HuH-7.5 (cell line): ENCODE results near the gene ZNF853.
A peak's percentile ranks its signal among the peaks of the same experiment; 100 is the strongest.
"Not testable (repeated sequence)": the region's sequence is repeated elsewhere in the genome, so short reads cannot be mapped to it uniquely, and the experiment has no call there.

Source experiments
- DNase-seq: peaks from one replicate; pipeline ENCODE4 v3.0.0; 2011; ENCODE audit warnings: low spot score

ZNF853 gene

DNA sequence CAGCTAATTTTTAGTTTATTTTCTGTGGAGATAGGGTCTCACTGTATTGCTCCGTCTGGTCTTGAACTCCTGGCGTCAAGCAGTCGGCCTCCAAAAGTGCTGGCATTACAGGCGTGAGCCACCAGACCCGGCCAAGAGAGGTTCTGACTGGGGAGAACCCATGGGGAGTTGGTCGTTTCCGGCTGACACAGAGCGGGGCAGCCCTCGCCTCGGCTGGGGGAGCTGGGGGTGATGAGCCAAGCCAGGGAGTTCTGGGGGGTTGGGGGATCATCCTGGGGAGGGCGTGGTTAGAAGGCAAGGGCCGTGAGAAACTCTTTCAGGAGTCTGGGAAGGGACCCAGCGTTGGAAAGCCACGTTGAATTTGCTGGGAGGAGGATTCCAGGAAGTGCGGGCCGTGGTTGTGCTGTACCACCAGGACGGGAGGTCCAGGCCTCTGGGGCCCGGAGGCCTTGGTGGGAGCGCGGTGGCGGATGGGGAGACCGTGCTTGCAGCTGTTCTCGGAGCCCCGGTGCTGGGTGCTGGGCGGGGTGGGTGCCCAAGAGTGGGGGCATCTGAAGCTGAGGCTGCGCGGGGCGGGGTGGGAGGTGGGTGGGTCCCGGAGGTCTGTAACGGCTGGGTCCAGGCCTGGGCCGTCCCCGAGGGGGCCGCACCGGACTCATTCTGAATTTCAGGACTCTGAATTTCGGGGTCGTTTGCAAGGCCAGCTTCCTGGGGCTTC lies 8.4 kb upstream of the ZNF853 start:
- no peak for DNase-seq

DNA sequence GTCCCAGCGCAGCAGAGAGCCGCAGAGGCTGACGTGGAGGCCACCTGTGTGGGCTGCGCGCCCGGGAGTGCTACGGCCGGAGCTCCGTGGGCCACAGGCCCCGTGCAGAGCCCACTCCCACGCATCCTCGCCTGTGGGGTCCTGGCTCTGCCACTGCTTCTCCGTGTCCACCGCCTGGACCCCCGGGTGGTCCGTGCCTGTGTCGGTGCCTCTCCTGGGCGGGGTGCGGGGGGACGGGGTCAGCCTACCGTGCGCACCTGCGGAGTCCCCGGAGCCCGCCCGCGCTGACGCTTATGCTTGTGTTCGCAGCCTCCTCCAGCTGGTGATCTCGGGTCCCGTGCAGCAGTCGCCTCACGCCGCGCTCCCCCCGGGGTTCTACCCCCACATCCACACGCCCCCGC lies 7.8 kb upstream of the ZNF853 start:
- no peak for DNase-seq

DNA sequence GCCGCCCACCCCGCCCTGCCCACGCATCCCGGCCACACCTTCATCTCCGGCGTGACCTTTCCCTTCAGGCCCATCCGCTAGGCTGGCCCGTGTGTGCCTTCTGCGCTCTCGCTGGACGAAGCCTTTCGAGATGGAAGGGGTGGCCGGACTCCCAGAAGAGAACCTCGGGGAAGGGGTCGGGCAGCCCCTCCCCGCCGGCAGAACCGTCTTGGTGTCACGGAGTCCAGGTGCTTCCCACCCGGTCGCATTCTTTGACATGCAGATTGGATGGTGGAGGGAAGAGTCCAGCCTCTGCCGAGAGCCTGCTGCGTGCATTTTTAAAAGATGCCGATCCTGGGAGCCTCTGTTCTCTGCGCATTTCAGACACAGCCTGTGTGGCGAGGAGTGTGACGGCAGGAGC lies 7.3 kb upstream of the ZNF853 start:
- no peak for DNase-seq

DNA sequence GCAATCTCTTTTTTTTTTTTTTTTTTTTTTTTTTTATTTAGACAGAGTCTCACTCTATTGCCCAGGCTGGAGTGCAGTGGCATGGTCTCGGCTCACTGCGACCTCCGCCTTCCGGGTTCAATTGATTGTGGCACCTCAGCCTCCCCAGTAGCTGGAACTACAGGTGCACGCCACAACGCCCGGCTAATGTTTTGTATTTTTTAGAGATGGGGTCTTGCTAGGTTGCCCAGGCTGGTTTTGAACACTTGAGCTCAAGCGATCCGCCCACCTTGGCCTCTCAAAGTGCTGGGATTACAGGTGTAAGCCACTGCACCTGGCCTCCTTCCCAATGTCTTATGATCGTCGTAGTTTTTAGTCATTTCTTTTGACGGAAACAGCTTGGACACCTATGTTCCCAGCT lies 6.6 kb upstream of the ZNF853 start:
- DNase-seq: no peak

DNA sequence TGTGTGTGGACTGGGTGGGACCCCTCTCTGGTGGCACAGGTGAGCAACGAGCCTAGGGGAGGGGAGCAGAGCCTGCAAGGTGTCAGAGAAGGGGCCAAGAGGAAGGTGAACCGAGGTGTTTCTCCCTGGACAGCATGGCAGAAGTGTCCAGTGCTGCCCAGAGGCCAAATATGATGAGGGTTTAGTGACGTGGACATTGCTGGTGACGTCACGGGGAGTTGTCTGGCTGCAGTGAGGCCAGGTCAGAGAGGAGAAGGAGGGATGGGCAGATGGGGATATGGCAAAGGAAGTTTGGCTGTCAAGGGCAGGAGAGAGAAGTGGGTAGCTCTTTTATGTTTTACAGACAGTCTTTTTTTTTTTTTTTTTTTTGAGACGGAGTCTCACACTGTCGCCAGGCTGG lies 2.6 kb upstream of the ZNF853 start:
- no peak for DNase-seq

DNA sequence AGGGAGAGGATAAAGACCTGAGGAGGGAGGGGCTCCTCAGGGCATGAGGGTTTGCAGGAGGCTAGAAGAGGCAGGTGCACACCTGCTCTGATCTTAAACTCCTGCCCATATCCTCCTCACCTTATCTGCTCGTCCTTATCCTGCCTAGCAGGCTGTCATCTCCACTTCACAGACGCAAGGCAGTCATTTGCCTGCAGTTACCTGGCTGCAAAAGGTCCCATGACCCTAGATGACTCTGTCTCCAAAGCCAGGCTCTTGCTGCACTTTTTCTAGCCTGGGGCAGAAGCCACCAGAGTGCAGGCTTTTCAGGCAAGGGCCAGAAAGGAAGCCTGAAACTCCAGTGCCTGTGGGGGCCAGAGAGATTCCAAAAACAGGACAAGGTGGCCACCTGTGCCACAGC lies 1.7 kb upstream of the ZNF853 start:
- no peak for DNase-seq

- DNase-seq: peak; percentile 77
These were observed 529 bp downstream of the ZNF853 start for GRCh38 chr7:6615723-6616555.

GRCh38 chr7:6616854-6617643 lies 1.6 kb downstream of the ZNF853 start:
- no peak for DNase-seq

DNA sequence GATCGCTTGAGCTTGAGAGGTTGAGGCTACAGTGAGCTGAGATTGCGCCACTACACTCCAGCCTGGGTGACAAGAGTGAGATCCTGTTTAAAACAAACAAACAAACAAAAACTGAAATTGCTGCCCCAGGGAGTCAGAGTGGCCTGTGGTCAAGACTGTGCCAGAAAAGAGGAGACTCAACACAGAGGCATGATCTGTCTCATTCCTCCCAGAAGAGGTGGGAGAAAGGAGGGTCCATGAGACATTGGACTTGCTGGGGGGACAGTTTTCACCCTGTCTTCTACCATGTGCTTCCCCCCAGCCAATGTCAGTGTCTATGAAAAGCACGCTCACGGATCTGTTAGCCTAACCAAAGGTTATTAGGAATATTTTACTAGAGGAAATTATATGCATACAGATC lies 3.2 kb downstream of the ZNF853 start:
- no peak for DNase-seq

DNA sequence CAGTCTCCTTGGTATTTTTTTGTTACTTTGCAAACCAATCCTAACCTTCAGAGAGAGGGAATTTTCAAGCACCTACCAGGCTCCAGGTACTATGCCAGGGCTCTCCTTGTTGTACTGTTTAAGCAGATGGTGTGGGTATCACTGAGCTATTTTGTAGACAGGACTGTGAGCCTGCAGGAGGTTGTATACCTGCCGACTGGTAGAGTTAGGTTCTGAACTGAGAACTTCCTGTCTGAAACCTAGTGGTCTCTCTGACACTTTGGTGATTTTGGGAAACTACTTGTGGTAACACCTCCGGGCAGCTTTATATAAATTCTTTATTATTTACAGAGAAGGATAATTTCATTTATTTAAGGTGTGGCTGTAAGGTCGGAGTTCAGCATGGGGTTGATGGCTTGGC lies 4.6 kb downstream of the ZNF853 start:
- no peak for DNase-seq

- peak; percentile 75 for DNase-seq
These were observed 6.1 kb downstream of the ZNF853 start for GRCh38 chr7:6621195-6622133.

- no peak for DNase-seq
These were observed 6.8 kb downstream of the ZNF853 start for GRCh38 chr7:6622134-6622710.

DNA sequence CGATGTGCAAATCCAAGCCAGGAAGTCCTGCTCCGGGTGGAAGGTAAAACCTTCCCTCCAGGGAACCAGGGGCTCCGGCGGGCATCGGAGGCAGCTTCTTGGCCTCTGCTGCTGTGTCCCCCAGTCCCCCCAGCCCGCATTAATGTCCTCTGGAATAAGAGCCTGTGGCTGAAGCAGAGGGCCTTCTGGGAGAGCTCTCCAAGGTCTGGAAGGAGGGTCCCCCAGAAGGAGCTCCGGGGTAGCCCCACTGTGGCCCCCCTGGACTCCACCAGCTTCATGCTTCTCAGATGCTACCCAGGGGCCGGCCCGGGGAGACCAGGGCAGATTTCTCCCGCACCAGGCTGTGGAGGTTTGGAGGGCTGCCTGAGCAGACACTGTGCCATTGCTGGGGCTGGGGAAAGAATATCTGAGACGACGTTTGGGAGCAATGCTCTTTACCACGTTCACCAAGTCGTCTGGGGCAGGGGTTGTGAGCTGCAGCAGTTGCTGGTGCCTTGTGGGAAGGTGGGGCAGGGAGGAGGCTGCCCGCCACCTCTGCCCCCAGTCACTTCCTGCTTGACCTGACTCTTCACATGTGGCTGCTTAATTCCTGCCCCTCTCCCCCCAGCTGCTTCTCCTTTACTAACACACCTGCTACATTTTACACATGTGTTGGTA lies 8.3 kb downstream of the ZNF853 start:
- DNase-seq: no peak

DNA sequence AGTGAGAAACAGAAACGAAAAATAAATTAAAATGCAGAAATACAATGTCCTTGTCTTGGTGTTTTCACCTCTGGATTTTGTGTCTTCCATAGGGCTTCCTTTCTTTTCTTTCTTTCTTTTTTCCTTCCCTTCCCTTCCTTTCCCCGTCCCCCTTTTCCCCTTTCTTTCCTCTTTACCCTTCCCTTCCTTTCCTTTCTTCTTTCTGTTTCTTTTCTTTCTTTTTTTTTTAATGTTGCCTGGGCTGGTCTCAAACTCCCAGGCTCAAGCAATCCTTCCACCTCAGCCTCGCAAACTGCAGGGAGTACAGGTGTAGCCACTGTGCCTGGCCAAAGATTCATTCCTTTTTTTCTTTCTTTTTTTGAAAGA lies 8.8 kb downstream of the ZNF853 start:
- no peak for DNase-seq

DNA sequence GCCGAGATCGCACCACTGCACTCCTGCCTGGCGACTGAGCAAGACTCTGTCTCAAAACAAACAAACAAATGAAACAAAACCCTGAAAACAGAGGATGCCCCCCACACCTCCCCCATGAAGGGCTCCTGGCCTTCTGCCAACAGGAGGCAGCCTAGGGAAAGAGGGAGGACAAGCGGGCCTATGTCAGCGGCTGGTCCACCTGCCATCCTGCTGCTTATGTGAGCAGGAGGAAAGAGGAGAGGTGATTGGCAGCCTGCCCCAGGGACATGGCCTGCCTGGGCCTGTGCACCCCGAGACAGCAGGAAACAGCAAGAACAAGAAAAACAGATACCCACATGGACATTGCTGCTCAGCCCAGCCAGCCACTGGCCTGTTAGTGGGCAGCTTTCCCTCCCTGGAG lies 12.6 kb downstream of the ZNF853 start:
- DNase-seq: no peak

DNA sequence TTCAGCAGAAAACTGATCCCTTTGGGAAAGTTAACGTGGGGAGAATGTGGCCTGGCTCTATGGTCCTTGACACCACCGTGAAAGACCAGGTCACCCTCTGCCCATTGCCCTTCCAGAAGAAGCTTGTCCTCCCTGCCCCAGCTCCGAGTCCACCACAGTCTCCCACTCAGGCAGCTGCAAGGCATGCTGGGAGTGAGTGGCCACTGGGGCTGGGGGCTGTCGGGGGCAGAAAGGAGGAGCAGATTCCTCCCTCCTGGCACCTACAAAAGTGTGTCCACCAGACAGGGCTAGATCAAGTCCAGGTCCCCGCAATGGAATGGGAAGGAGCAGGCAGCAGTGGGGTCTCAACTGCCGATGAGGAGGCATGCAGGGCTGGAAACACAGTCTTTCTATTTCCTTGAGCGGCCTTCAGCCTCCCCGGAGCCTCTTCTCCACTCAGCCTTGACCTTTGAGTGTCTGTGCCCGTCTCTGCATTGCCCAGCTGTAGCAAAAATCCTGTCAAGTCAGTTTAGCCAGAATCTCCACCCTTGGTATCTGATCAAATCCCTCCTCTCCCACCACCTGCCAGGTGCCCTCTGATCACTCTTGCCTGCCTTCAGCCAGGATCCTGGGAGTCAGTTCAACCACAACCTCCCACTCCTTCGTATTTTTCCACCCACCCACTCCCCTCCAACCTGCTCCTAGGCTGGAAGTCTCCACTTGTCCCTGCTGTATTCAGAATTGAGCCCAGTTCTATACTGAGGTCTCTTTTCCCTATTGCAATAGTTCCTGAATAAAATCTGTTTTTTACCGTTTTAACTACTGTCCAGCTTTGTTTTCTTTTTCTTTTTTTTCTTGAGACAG lies 14.8 kb downstream of the ZNF853 start:
- no peak for DNase-seq

- DNase-seq: no peak
These were observed 16.2 kb downstream of the ZNF853 start for GRCh38 chr7:6631605-6632004.

DNA sequence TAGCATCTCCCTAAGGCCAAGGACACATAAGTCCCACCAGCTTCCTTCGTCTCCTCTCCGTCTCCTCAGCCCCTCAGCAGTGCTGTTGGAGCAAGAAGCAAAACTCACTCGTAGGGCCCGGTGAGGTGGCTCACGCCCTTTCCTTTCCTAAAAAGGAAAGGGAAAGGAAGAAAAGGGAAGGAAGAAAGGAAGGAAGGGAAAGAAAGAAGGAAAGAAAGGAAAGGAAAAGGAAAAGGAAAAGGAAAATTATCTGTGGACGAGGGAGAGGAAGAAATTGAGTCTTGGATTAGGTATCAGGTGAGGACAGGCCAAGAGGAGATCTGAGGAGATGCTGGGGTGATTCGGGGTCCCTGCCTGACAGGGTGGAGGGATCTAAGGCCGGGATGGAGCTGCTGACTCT lies 18.6 kb downstream of the ZNF853 start:
- no peak for DNase-seq

GRCh38 chr7:6634971-6635370 lies 19.6 kb downstream of the ZNF853 start:
- not testable (repeated sequence) for DNase-seq
